GM20431 (cell line): ENCODE measurements around the gene NEUROD2.

ENCODE experiments used
- in situ Hi-C: fragments of 300-500 bp; cut with MseI, MboI; formaldehyde crosslinking; loops from one replicate; pipeline ENCODE4 v1.15.0; 2020; ENCODE audit warnings: low sequenced_read_pairs; ENCODE audit not compliant: unreplicated experiment

Gene NEUROD2

DNA sequence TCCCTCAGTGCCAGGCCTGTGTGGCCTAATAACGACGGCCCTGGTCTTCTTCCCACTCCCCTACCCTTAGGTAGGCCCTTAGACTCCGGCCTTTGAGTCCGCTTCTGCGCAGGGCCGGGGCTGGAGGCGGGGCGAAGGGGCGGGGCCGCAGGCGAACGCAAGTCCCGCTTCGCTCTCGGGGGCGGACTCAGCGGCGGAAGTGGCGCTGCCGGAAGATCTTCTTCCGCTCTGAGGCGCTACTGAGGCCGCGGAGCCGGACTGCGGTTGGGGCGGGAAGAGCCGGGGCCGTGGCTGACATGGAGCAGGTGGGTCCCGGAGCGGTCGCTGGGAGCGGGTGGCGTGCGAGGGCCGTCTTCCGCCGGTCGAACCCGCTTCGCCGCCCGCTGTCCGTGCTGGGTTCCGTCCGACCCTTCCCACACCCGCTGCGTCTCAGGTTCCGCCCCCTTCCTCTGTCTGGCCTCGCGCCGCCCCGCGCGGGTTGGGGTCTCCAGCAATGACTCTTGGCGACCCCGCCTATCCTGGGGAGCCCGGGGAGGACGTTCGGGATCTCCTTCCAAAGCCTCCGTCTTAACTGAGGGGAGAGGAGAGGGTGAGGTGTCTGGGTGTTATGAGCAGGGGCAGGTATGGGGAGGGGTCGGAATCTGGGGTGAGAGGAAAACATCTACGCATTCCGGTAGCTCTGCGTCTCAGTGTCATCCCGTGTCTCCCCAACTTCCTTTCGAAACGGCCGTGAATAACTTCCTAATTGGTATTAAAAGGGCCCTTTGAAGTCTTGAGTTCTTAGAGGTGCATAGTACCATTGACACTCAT lies 29.4 kb upstream of the NEUROD2 start, which contains the start of gene STARD3:
Gene STARD3 (plus strand): TSS at position 218 of the 810 bp plus-strand sequence. CDS start 16,388 bp downstream, outside the sequence.
- in situ Hi-C loops = loop anchor here (25.0 kb wide), 1 partner anchor 100 kb away; the partner anchor contains the start of genes GRB7 and MIEN1

DNA sequence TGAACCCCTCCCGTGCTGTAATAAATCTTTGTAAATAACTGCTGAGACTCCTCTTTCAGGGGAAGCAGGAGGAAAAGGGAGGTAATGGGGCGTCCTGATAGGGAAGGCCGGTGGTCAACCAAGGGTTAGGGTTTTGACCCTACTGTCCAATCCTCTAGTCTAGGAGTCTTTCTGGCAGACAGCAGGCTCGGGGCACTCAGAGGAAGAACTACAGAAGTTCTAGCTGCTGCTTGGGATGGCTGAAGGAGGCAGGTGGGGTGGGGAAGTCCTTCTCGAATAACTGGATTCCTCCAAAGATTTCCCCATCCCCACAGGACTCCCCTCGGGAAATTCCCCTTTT lies 28.8 kb upstream of the NEUROD2 start:
- in situ Hi-C loops = loop anchor here (25.0 kb wide), 1 partner anchor 101 kb away; the partner anchor contains the start of genes GRB7 and MIEN1

DNA sequence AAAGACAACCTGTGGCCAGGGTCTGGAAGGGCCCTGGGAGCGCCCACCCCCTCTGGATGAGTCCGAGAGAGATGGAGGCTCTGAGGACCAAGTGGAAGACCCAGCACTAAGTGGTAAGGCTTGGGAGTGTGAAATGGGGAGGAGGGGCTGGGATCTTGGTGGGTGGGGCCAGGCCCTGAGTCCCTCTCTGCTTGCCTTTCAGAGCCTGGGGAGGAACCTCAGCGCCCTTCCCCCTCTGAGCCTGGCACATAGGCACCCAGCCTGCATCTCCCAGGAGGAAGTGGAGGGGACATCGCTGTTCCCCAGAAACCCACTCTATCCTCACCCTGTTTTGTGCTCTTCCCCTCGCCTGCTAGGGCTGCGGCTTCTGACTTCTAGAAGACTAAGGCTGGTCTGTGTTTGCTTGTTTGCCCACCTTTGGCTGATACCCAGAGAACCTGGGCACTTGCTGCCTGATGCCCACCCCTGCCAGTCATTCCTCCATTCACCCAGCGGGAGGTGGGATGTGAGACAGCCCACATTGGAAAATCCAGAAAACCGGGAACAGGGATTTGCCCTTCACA lies 28.0 kb upstream of the NEUROD2 start:
- in situ Hi-C loops = loop anchor here (25.0 kb wide), 1 partner anchor 102 kb away; the partner anchor contains the start of genes GRB7 and MIEN1

DNA sequence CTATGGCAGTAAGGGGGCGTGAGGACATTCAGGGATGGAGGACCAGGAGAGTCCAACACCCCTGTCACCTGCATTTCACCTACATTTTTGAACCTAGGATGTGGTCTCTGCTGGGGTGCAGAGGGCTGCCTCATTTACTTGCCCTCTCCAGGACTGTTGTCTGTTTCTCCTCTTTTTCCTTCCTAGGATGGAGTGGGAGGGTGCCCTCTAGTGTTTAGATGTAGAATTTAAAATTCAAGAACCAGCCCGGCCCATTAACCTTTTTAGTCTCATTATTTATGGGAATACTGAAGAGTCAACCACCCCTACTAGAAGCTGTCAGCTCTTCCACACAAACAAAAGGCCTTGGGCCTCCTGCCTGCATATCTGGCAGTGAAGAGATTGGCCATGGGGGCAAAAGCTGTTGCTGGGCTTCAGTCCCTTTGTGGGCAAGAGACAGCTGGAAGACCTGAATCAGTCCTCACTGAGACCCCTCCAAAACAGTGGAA lies 26.7 kb upstream of the NEUROD2 start:
- in situ Hi-C loops = loop anchor here (25.0 kb wide), 1 partner anchor 103 kb away; the partner anchor contains the start of genes GRB7 and MIEN1

DNA sequence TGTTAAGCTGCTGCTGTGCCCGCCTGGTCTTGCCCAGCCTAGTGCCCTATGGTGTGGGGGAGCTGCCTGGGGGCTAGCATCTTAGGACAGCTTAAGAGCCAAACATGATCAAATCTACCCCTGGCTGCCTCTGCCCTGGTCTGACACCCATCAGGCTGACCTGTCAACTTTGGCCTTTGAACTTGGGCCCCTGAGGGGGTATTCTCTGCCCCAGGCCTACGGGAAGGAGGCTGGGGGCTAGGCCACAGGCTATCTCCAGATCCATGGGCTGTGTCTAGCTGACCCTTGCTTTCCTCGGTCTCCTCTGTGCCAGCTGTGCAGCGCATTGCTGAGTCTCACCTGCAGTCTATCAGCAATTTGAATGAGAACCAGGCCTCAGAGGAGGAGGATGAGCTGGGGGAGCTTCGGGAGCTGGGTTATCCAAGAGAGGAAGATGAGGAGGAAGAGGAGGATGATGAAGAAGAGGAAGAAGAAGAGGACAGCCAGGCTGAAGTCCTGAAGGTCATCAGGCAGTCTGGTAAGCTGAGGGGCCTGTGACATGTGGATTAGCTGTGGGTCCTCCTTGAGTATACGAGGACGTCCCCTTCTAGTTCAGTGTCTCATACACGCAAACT lies 26.0 kb upstream of the NEUROD2 start:
- in situ Hi-C loops = loop anchor here (25.0 kb wide), 1 partner anchor 104 kb away; the partner anchor contains the start of genes GRB7 and MIEN1

DNA sequence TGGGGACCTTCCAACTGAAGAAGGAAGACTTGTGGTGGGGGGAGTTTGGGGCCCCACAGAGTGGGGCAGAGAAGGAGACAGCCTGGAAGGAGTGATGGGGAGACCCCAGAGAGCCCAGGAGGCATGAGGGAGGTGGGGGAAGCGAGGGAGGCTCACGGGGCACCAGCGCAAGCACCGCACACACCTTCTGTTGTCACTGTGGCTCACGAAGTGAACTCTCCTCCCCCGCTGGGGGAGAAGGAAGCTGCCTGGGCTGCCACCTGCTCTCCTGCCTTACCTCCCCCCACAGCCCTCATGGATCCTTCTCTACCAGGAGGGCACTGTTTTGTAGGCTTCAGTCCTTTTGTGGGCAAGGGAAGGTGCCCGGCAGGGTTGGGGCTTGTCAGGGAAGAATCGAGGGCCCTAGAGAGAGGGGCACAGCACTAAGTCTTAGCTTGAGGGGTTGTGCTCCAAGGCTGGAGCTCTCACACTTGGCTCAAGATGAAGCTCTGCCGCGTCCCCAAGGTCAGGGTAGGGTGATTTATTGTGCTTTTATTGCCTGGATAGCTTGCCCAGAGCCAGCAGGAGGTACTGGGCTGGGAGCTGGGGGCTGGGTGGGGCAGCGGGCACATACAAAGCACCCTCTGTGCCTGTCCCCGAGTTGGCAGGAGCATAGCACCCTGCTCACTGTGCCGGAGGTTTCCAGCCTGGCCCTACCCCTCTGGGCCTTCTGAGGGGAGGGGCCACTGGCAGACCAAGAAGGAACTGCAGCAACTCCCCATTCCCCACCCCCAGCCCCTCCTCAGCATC lies 24.6 kb upstream of the NEUROD2 start:
- in situ Hi-C loops = loop anchor here (25.0 kb wide), 1 partner anchor 105 kb away; the partner anchor contains the start of genes GRB7 and MIEN1

DNA sequence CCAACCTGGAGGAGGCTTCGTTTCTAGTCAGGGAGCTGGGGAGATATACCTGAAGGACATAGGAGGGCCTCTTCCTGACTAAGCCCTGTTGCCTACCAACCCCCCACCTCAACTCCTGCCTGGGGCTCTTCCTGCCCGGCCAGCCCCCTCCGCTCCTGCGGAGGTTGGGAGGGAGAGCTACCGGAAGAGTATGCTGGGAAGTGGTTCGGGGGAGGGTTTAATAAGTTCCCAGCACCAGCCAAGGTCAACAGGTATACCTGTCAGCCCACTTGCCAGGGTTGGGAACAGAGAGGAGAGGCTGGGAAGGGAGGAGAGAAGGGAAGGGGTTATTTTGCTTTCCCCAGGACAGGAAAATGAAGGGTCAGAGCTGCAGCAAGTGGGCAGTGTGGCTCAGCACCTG lies 23.7 kb upstream of the NEUROD2 start:
- in situ Hi-C loops = loop anchor here (25.0 kb wide), 1 partner anchor 106 kb away; the partner anchor contains the start of genes GRB7 and MIEN1

DNA sequence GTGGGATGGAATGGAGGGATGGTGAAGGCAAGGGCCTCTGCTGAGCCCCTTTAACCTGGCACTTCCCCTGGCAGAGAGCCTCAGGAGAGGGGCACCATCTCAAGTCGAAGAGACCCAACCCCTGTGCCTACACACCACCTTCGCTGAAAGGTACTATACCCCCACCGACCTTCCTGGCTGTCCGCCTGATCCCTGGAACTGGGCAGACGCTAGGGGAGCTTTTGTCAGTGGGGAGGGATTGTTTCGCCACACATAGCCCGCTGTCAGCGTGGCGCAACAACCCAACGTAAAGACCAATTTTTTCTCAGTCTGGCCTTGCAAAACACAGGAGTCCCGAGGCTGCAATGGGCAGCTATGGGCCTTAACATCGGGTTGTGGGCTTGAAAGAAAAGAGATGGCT lies 22.2 kb upstream of the NEUROD2 start:
- in situ Hi-C loops = loop anchor here (25.0 kb wide), 1 partner anchor 107 kb away; the partner anchor contains the start of genes GRB7 and MIEN1

DNA sequence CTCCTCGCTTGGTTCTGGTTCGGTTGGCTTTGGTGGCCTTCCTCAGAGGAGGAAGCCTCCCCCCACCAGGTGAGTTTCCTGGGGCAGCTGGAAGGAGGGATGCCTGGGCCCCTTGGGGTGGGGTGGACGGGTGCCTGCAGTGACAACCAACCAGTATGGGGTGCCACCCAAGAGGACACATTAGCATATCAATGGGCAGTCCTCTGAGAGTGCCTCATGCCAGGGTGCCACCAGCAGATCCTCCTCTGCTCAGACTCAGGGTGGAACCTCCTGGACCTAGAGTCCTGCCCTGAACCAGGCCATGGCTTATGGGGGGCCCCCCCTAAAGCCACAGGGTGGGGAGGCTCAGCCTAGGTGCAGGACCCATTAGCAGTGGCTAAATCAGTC lies 21.8 kb upstream of the NEUROD2 start:
- in situ Hi-C loops = loop anchor here (25.0 kb wide), 1 partner anchor 108 kb away; the partner anchor contains the start of genes GRB7 and MIEN1

DNA sequence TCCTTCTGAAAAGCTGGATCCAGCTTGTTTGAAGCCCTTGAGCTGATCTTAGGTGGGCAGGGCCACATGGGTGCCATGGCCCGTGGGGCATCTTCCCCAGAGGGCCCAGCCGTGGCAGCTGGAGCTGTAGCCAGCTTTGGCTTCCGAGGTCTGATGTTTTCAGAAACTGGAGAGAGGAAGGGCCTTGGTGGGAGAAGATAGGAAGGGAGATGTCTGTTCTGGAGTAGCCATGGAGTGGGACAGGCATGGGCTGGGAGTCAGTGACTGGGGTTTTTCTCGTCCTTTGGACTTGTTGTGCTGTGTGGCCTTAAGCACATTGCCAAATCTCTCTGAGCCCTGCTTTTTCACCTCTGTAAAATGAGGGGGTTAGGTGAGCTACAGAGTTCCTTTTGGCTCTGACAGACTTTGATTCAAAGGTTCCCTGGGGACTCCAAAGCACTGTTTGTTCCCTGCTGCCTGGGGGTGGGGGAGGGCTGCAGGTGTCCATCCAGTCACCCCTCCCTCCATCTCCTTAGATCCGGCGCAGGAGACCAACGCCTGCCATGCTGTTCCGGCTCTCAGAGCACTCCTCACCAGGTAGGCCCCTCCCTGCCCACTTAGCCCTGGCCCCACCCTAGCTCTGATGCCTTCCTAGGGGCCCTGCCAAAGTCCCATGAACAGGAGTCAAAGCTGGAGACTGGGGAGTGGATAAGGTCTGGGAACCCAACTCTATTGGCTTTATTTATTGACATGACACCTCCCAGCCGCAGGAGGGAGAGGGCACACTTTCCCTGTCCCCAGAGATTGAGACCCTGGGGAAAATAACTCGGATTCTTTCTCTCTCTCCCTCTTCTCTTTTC lies 21.2 kb upstream of the NEUROD2 start:
- in situ Hi-C loops = loop anchor here (25.0 kb wide), 1 partner anchor 108 kb away; the partner anchor contains the start of genes GRB7 and MIEN1

DNA sequence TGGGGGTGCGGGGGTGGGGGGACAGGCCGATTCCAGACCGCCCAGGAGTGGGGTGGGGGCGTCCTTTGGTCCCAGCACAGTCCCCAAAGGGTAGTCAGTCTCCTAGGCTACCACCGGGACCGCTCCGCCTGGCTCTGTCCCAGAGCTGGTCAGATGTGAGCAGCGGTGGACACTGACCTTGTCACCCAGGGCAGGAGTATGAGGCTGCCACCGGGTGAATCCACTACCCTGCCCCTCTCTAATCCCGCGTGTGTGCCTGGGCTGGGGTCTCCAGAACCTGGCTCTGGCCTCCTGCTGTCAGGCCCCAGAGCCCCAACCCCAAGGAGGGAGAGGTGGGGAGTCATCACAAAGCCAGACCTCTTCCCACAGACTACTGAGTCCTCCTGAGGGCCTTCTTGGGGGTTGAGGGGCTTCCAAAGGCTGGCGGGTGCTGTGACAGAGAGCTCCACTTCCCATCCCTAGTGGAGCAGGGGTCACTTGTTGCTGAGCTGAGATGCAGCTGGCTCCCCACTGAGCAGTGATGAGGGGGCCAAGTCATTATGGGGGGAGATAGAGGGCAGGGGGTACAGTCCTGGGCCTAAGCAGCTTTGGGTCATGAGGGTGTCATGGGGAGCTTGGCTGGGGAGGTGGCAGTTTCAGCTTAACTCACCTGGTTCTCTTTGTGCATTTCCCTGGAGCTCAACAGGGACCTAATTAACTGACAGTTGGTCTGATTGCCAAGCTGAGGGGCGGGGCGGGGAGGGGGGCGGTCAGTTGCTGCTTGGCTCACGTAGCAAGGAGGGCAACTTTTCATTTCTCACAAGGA lies 20.2 kb upstream of the NEUROD2 start:
- in situ Hi-C loops = loop anchor here (25.0 kb wide), 1 partner anchor 109 kb away; the partner anchor contains the start of genes GRB7 and MIEN1

DNA sequence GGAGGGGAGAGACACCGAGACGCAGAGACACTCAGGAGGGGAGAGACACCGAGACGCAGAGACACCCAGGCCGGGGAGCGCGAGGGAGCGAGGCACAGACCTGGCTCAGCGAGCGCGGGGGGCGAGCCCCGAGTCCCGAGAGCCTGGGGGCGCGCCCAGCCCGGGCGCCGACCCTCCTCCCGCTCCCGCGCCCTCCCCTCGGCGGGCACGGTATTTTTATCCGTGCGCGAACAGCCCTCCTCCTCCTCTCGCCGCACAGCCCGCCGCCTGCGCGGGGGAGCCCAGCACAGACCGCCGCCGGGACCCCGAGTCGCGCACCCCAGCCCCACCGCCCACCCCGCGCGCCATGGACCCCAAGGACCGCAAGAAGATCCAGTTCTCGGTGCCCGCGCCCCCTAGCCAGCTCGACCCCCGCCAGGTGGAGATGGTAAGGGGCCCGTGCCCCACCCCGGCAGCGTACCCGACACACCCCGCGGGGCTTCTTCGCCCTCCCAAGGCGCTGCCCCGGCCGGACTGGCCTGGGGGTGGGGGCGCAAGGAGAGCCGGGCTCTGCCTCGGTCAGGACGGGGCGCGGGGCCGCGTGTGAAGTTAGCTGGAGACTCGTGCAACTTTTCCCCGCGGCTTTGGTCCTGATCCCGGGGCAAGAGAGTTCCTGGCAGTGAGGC lies 19.5 kb upstream of the NEUROD2 start:
- in situ Hi-C loops = loop anchor here (25.0 kb wide), 1 partner anchor 110 kb away; the partner anchor contains the start of genes GRB7 and MIEN1

DNA sequence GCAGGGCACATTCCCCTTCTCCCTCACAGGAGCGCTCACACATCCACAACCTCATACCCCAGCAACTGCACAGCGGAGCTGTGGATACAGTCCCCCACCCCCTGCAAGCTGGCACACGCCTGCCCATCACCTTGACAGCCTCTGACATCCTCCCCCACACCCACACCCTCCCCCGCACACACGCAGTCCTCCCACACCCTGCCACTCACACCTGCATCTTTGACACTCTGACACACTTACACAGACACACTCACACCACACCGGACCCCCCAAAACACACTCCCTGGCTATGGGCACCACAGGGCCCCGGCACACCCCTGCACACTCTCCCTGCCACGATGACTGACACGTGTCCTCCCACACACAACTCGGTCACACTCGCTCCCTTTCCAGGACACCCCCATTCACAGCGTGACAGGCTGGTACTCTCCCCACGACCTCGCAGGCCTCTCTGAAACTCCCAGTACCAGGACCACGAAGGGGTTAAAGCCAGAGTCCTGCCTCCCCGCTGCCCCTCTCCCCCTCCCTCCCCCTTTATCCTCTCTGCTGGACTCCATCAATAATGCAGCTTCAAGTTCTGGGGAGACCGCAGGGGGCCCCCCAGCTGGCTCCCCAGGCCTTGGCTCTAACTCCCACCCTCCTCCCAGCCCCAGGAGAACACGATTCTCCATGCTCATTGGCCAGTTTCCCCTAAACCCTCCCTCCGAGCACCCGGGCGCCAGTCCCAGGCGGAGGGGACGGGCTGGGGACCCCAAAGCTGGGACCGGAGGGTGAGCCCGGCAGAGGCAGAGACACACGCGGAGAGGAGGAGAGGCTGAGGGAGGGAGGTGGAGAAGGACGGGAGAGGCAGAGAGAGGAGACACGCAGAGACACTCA lies 18.7 kb upstream of the NEUROD2 start, which contains the start of gene PPP1R1B:
Gene PPP1R1B (plus strand): TSS at position 782 of the 876 bp plus-strand sequence. CDS start 441 bp downstream, outside the sequence.
- in situ Hi-C loops = loop anchor here (25.0 kb wide), 1 partner anchor 111 kb away; the partner anchor contains the start of genes GRB7 and MIEN1

DNA sequence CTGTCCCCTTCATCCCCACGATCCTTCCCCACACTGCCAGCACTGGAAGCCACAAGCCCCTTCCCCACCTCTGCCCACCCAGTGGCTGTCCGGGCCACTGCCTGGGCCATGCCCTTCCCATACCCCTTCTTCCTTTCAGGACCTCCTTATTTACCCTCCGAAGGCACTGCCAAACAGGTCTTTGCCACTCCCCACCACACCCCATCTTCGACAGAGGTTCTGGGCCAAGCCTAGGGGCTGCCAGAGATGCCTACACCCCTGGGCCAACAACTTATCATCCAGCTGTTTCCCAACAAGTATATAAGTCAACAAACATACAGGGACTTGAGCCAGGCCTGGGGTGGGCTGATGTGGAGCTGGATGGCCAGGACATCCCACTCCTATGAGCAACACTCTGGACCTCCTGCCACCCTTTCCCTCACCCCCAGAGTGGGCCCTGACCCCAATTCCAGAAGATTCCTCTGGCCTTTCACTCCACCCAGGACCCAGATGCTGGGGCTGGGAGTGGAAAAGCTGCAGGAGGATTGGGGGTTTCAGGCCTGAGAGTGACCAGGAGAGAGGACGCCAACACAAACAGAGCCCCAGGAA lies 17.6 kb upstream of the NEUROD2 start:
- in situ Hi-C loops = loop anchor here (25.0 kb wide), 1 partner anchor 112 kb away; the partner anchor contains the start of genes GRB7 and MIEN1

DNA sequence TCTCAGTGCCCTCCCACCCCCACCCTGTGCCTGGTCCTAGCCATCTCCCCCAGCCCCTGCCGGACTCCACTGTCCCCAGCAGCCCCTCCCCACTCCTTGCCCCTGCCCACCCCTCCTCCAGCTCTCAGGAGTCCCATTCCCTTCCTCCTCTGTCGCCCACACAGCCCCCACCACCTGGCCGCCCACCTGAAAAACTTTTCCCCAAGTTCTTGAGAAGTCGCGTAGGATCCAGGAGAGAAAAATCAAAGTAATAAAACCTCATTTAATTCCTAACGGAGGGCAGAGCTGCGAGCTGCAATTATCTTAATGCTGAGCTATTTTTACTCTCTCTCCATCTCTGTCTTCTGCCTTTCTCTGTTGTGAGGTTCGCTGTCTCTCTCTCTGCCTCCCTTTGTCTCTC lies 16.6 kb upstream of the NEUROD2 start:
- in situ Hi-C loops = no loop called here
